ENCODE results near the gene IL25. TPM values are rescaled to one million over a fixed set of nuclear protein-coding genes. Genes with fewer than 3 reads are reported as not detected.

IL25 gene
- polyA plus RNA-seq, 1 of the 3 experiments (the other 2 are of a cell fraction), result not detected

DNA sequence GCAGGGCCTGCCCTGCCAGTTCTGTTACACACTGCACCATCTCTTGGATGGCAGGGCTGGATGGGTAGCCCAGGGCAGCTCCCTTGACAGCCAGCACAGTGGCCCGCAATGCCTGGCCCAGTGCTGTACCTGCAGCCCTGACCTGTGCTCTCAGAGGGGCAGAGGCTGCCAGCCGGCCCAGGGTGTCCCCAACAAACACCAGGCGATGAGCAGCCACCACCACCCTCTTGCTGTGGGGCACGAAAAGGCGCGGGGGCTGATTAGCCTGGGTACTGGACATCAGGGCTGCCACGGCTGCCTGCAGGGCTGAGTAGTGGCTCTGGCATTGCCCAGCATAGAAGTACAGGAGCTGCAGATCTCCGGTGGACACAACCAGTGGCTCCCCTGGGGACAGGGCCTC, 15.3 kb upstream of the IL25 start:
- no peaks in the 10 kb centered on the region for H3K9me3 ChIP-seq
- H3K4me3 ChIP-seq (ENCODE audit: low read depth in 2 of 2, low read length in 1 of 2), result no peak overlapping the region
- H3K27ac ChIP-seq (ENCODE audit: low read depth in 2 of 2, low read length in 1 of 2), result no peak overlapping the region
- no peaks in the 10 kb centered on the region for H4K20me1 ChIP-seq (ENCODE audit: insufficient read depth)
- H2AFZ ChIP-seq (ENCODE audit: low read depth), result no peak overlapping the region
- TF ChIP-seq MXI1 (IDR thresholded peaks at IDR 0.05; ENCODE audit: low read depth, low read length) (no peak), CHD2 (IDR thresholded peaks at IDR 0.05; ENCODE audit: low read length, partially characterized antibody) (no peak), POLR2AphosphoS5 (IDR thresholded peaks at IDR 0.05; ENCODE audit: low read depth, low read length) (no peak), GABPA (IDR thresholded peaks at IDR 0.05; ENCODE audit: low read depth) (no peak)
- H3K36me3 ChIP-seq (replicated peaks in 1 of 2; ENCODE audit: control insufficient read depth in 1 of 2, insufficient read depth in 2 of 2, low read length in 1 of 2), result peaks cover 0 to 2% of the 10 kb centered on the region in 2 experiments
- H3K79me2 ChIP-seq (ENCODE audit: insufficient read depth), result no peaks in the 10 kb centered on the region
- H3K4me2 ChIP-seq, result no peak overlapping the region
- 83% methylated on average over 2 of the region's 8 CpGs for WGBS (ENCODE audit: low lambda C conversion rate)
- H3F3A ChIP-seq (replicated peaks; ENCODE audit: insufficient read depth), result no peaks in the 10 kb centered on the region
- peaks cover 0 to 4% of the 10 kb centered on the region in 2 experiments; a peak in 2 of 4 replicates for H3K4me1 ChIP-seq (ENCODE audit: control insufficient read depth in 1 of 2, insufficient read depth in 2 of 2, low read depth in 1 of 2, low read length in 1 of 2)
- no peaks in the 10 kb centered on the region for H3K27me3 ChIP-seq (ENCODE audit: insufficient read depth)
- ChIA-PET CTCF (interaction anchor here (0.8 to 6.4 kb wide), 3 partner anchors 24 to 35 kb away, joined by 3 to 42 read pairs (median 6); no protein-coding TSS in a partner anchor), POLR2A (interaction anchor here (0.6 kb wide), 1 partner anchor 56 kb away, joined by 3 read pairs; no protein-coding TSS in a partner anchor)
- H3K9me2 ChIP-seq, result no peaks in the 10 kb centered on the region
- DNase-seq, result no peak
- no peak overlapping the region for H3K9ac ChIP-seq

DNA sequence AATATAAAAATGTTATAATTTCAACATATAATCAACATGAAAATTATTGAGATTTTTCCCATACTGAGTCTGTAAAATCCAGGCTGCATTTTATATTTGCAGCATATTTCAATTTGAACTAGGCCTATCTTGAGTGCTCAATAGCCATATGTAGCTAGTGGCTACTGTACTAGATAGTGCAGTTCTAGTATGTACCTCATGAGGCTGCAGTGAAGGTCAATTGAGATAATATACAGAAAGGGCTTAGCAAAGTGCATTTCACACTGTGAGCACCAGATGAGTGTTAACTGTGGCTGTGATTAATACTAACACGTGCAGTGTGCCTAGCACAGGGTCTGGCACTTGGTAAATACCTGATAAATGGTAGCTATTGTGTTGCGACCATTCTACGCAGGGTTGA, 14.6 kb upstream of the IL25 start:
- no peak overlapping the region for H3K9ac ChIP-seq
- no peaks in the 10 kb centered on the region for H3K9me3 ChIP-seq
- no peaks in the 10 kb centered on the region for H4K20me1 ChIP-seq (ENCODE audit: insufficient read depth)
- ChIA-PET CTCF (interaction anchor here (1.8 to 6.4 kb wide), 2 partner anchors 12 to 23 kb away, joined by 8 to 42 read pairs; no protein-coding TSS in a partner anchor), POLR2A (interaction anchor here (0.6 kb wide), 1 partner anchor 55 kb away, joined by 3 read pairs; no protein-coding TSS in a partner anchor)
- no peaks in the 10 kb centered on the region for H3K9me2 ChIP-seq
- peaks cover 0 to 4% of the 10 kb centered on the region in 2 experiments; a peak in 2 of 4 replicates for H3K4me1 ChIP-seq (ENCODE audit: control insufficient read depth in 1 of 2, insufficient read depth in 2 of 2, low read depth in 1 of 2, low read length in 1 of 2)
- H3K79me2 ChIP-seq (ENCODE audit: insufficient read depth), result no peaks in the 10 kb centered on the region
- 84% methylated on average over 3 of the region's 3 CpGs for WGBS (ENCODE audit: low lambda C conversion rate)
- no peaks in the 10 kb centered on the region for H3F3A ChIP-seq (replicated peaks; ENCODE audit: insufficient read depth)
- DNase-seq, result no peak
- no peak overlapping the region for H2AFZ ChIP-seq (ENCODE audit: low read depth)
- H3K4me3 ChIP-seq (ENCODE audit: low read depth in 2 of 2, low read length in 1 of 2), result no peak overlapping the region
- no peak overlapping the region for H3K4me2 ChIP-seq
- no peaks in the 10 kb centered on the region for H3K27me3 ChIP-seq (ENCODE audit: insufficient read depth)
- H3K27ac ChIP-seq (ENCODE audit: low read depth in 2 of 2, low read length in 1 of 2), result no peak overlapping the region
- peaks cover 0 to 2% of the 10 kb centered on the region in 2 experiments for H3K36me3 ChIP-seq (replicated peaks in 1 of 2; ENCODE audit: control insufficient read depth in 1 of 2, insufficient read depth in 2 of 2, low read length in 1 of 2)
- no peak for TF ChIP-seq MXI1 (IDR thresholded peaks at IDR 0.05; ENCODE audit: low read depth, low read length)
- no peak for TF ChIP-seq RAD21 (IDR thresholded peaks at IDR 0.05; ENCODE audit: low read length)
- no peak for TF ChIP-seq TEAD4 (IDR thresholded peaks at IDR 0.05; ENCODE audit: borderline replicate concordance, insufficient read depth)
- TF ChIP-seq YY1 (IDR thresholded peaks at IDR 0.05; ENCODE audit: low read depth), result no peak
- TF ChIP-seq USF1 (IDR thresholded peaks at IDR 0.05; ENCODE audit: borderline replicate concordance, low read depth), result no peak
- no peak for TF ChIP-seq EP300 (IDR thresholded peaks at IDR 0.05; ENCODE audit: borderline replicate concordance in 1 of 2, low read depth in 1 of 2, low read length in 1 of 2)
- no peak for TF ChIP-seq CHD2 (IDR thresholded peaks at IDR 0.05; ENCODE audit: low read length, partially characterized antibody)
- TF ChIP-seq, protein P1, sequence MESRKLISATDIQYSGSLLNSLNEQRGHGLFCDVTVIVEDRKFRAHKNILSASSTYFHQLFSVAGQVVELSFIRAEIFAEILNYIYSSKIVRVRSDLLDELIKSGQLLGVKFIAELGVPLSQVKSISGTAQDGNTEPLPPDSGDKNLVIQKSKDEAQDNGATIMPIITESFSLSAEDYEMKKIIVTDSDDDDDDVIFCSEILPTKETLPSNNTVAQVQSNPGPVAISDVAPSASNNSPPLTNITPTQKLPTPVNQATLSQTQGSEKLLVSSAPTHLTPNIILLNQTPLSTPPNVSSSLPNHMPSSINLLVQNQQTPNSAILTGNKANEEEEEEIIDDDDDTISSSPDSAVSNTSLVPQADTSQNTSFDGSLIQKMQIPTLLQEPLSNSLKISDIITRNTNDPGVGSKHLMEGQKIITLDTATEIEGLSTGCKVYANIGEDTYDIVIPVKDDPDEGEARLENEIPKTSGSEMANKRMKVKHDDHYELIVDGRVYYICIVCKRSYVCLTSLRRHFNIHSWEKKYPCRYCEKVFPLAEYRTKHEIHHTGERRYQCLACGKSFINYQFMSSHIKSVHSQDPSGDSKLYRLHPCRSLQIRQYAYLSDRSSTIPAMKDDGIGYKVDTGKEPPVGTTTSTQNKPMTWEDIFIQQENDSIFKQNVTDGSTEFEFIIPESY (IDR thresholded peaks at IDR 0.05; ENCODE audit: borderline replicate concordance, low read depth), result no peak
- TF ChIP-seq, protein P2, sequence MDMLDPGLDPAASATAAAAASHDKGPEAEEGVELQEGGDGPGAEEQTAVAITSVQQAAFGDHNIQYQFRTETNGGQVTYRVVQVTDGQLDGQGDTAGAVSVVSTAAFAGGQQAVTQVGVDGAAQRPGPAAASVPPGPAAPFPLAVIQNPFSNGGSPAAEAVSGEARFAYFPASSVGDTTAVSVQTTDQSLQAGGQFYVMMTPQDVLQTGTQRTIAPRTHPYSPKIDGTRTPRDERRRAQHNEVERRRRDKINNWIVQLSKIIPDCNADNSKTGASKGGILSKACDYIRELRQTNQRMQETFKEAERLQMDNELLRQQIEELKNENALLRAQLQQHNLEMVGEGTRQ (IDR thresholded peaks at IDR 0.05; ENCODE audit: borderline replicate concordance, low read depth, low read length), result no peak
- TF ChIP-seq, protein P3, sequence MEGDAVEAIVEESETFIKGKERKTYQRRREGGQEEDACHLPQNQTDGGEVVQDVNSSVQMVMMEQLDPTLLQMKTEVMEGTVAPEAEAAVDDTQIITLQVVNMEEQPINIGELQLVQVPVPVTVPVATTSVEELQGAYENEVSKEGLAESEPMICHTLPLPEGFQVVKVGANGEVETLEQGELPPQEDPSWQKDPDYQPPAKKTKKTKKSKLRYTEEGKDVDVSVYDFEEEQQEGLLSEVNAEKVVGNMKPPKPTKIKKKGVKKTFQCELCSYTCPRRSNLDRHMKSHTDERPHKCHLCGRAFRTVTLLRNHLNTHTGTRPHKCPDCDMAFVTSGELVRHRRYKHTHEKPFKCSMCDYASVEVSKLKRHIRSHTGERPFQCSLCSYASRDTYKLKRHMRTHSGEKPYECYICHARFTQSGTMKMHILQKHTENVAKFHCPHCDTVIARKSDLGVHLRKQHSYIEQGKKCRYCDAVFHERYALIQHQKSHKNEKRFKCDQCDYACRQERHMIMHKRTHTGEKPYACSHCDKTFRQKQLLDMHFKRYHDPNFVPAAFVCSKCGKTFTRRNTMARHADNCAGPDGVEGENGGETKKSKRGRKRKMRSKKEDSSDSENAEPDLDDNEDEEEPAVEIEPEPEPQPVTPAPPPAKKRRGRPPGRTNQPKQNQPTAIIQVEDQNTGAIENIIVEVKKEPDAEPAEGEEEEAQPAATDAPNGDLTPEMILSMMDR (IDR thresholded peaks at IDR 0.05), result no peak
- TF ChIP-seq RXRA (IDR thresholded peaks at IDR 0.05; ENCODE audit: borderline replicate concordance, low read depth), result no peak
- no peak for TF ChIP-seq EZH2phosphoT487 (IDR thresholded peaks at IDR 0.05; ENCODE audit: borderline replicate concordance, low read depth)
- no peak for TF ChIP-seq JUND (IDR thresholded peaks at IDR 0.05)
- TF ChIP-seq, protein P4, sequence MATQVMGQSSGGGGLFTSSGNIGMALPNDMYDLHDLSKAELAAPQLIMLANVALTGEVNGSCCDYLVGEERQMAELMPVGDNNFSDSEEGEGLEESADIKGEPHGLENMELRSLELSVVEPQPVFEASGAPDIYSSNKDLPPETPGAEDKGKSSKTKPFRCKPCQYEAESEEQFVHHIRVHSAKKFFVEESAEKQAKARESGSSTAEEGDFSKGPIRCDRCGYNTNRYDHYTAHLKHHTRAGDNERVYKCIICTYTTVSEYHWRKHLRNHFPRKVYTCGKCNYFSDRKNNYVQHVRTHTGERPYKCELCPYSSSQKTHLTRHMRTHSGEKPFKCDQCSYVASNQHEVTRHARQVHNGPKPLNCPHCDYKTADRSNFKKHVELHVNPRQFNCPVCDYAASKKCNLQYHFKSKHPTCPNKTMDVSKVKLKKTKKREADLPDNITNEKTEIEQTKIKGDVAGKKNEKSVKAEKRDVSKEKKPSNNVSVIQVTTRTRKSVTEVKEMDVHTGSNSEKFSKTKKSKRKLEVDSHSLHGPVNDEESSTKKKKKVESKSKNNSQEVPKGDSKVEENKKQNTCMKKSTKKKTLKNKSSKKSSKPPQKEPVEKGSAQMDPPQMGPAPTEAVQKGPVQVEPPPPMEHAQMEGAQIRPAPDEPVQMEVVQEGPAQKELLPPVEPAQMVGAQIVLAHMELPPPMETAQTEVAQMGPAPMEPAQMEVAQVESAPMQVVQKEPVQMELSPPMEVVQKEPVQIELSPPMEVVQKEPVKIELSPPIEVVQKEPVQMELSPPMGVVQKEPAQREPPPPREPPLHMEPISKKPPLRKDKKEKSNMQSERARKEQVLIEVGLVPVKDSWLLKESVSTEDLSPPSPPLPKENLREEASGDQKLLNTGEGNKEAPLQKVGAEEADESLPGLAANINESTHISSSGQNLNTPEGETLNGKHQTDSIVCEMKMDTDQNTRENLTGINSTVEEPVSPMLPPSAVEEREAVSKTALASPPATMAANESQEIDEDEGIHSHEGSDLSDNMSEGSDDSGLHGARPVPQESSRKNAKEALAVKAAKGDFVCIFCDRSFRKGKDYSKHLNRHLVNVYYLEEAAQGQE (IDR thresholded peaks at IDR 0.05; ENCODE audit: low read depth, low read length), result no peak
- TF ChIP-seq NRF1 (IDR thresholded peaks at IDR 0.05; ENCODE audit: low read depth, low read length), result no peak
